ENCODE measurements around the gene SVIP. TPM values are rescaled to one million over a fixed set of nuclear protein-coding genes. Genes with fewer than 3 reads are reported as not detected.

SVIP gene
- total RNA-seq, 2 donors from 2014 or later = 8.5 to 14.0 TPM

- Histone ChIP-seq H3K36me3 (no peaks in the 10 kb centered on the region), H3K4me1 (ENCODE audit: control insufficient read depth in 1 of 2, low read depth in 2 of 2) (no peaks in the 10 kb centered on the region), H3K9me3 (no peaks in the 10 kb centered on the region), H3K4me3 (no peak overlapping the region), H3K27ac (no peak overlapping the region), H3K27me3 (replicated peaks; ENCODE audit: insufficient read depth) (no peaks in the 10 kb centered on the region)
- DNase-seq (ENCODE audit: low spot score) (no peak), ATAC-seq (ENCODE audit: insufficient number of reproducible peaks, low FRiP score, low read depth) (no peak)
- no peak for TF ChIP-seq CTCF (IDR thresholded peaks at IDR 0.05)
Observed at GRCh38 chr11:22807855-22808570, 21.6 kb downstream of the SVIP start.

GRCh38 chr11:22807391-22807790 is 22.2 kb downstream of the SVIP start:
- no peak for TF ChIP-seq CTCF (IDR thresholded peaks at IDR 0.05)
- H3K27me3 ChIP-seq (replicated peaks; ENCODE audit: insufficient read depth) = no peaks in the 10 kb centered on the region
- no peaks in the 10 kb centered on the region for H3K9me3 ChIP-seq
- no peak for ATAC-seq (ENCODE audit: insufficient number of reproducible peaks, low FRiP score, low read depth)
- DNase-seq (ENCODE audit: low spot score) = no peak
- H3K4me3 ChIP-seq = no peak overlapping the region
- H3K27ac ChIP-seq = no peak overlapping the region
- no peaks in the 10 kb centered on the region for H3K36me3 ChIP-seq
- no peaks in the 10 kb centered on the region for H3K4me1 ChIP-seq (ENCODE audit: control insufficient read depth in 1 of 2, low read depth in 2 of 2)

GRCh38 chr11:22802861-22803260 is 26.7 kb downstream of the SVIP start:
- Histone ChIP-seq H3K27me3 (replicated peaks; ENCODE audit: insufficient read depth) (no peaks in the 10 kb centered on the region), H3K4me3 (no peak overlapping the region), H3K4me1 (ENCODE audit: control insufficient read depth in 1 of 2, low read depth in 2 of 2) (no peaks in the 10 kb centered on the region), H3K36me3 (no peaks in the 10 kb centered on the region), H3K9me3 (no peaks in the 10 kb centered on the region), H3K27ac (no peak overlapping the region)
- ATAC-seq (ENCODE audit: insufficient number of reproducible peaks, low FRiP score, low read depth) (no peak), DNase-seq (ENCODE audit: low spot score) (no peak)
- TF ChIP-seq CTCF (IDR thresholded peaks at IDR 0.05) = no peak

- DNase-seq (ENCODE audit: low spot score) (no peak), ATAC-seq (ENCODE audit: insufficient number of reproducible peaks, low FRiP score, low read depth) (no peak)
- no peak overlapping the region for H3K4me3 ChIP-seq
- H3K4me1 ChIP-seq (ENCODE audit: control insufficient read depth in 1 of 2, low read depth in 2 of 2) = no peaks in the 10 kb centered on the region
- H3K27ac ChIP-seq = no peak overlapping the region
- H3K36me3 ChIP-seq = no peaks in the 10 kb centered on the region
- TF ChIP-seq CTCF (IDR thresholded peaks at IDR 0.05) = no peak
- no peaks in the 10 kb centered on the region for H3K9me3 ChIP-seq
- H3K27me3 ChIP-seq (replicated peaks; ENCODE audit: insufficient read depth) = no peaks in the 10 kb centered on the region
Observed at GRCh38 chr11:22800482-22800881, 29.1 kb downstream of the SVIP start.

GRCh38 chr11:22798901-22799300 is 30.7 kb downstream of the SVIP start:
- no peak for TF ChIP-seq CTCF (IDR thresholded peaks at IDR 0.05)
- no peaks in the 10 kb centered on the region for H3K9me3 ChIP-seq
- H3K27me3 ChIP-seq (replicated peaks; ENCODE audit: insufficient read depth) = no peaks in the 10 kb centered on the region
- ATAC-seq (ENCODE audit: insufficient number of reproducible peaks, low FRiP score, low read depth) (no peak), DNase-seq (ENCODE audit: low spot score) (no peak)
- no peak overlapping the region for H3K27ac ChIP-seq
- H3K4me1 ChIP-seq (ENCODE audit: control insufficient read depth in 1 of 2, low read depth in 2 of 2) = no peaks in the 10 kb centered on the region
- no peaks in the 10 kb centered on the region for H3K36me3 ChIP-seq
- H3K4me3 ChIP-seq = no peak overlapping the region

All from thoracic aorta (tissue), 2 donors.